H1 (cell line): ENCODE measurements around the gene ADGRV1. TPM values are rescaled to one million over a fixed set of nuclear protein-coding genes. Genes with fewer than 3 reads are reported as not detected.

Experiments used
- HDAC2 ChIP-seq, 2 experiments: fragments of 300-600 bp in 1 of 2; sonication (generic) in 1 of 2; IDR thresholded peaks; 2 replicates each; pipeline ENCODE4 v1.6.1; 2011 to 2012; ENCODE audit warnings: low read depth in 2 of 2, low read length in 2 of 2, mild to moderate bottlenecking in 2 of 2, moderate library complexity in 2 of 2, borderline replicate concordance in 1 of 2, inconsistent platforms in 1 of 2
- polyA plus RNA-seq, 7 experiments: library from polyadenylated mRNA; depleted of rRNA in 3 of 7; stranded (reverse) in 5 of 7; unstranded in 2 of 7; fragments of >200 nt in 5 of 7; fragments of 200-250 nt in 2 of 7; gene quantifications; 1 replicate in 5 of 7; 2 replicates in 1 of 7; 4 replicates in 1 of 7; pipeline versions ENCODE4 v1.2.1 to v1.2.3, GENCODE V29; 2011 to 2013; ENCODE audit warnings: missing spikeins in 2 of 7, mixed read lengths in 2 of 7
- total RNA-seq: library from RNA; stranded (reverse); fragmentation: NEBNext Ultra II Directional; extraction: Animal tissue kit (Norgen Biotek cat#: 25700); gene quantifications from 2 replicates; pipeline ENCODE4 v1.2.1, GENCODE V29; 2021

The ADGRV1 gene
- total and polyA plus RNA-seq, 2 of the 8 experiments (the other 6 are each of a cell fraction or from before 2014, with no cell fraction given), result 53.1 to 62.2 TPM

- no peak for TF ChIP-seq HDAC2 (IDR thresholded peaks at IDR 0.05; ENCODE audit: borderline replicate concordance in 1 of 2, low read depth in 2 of 2, low read length in 2 of 2)
Measured at GRCh38 chr5:91119217-91119616, 560.6 kb downstream of the ADGRV1 start (continued).
